ENCODE results near the gene FAM118B.
A peak's percentile ranks its signal among the peaks of the same experiment; 100 is the strongest.

The FAM118B gene

DNA sequence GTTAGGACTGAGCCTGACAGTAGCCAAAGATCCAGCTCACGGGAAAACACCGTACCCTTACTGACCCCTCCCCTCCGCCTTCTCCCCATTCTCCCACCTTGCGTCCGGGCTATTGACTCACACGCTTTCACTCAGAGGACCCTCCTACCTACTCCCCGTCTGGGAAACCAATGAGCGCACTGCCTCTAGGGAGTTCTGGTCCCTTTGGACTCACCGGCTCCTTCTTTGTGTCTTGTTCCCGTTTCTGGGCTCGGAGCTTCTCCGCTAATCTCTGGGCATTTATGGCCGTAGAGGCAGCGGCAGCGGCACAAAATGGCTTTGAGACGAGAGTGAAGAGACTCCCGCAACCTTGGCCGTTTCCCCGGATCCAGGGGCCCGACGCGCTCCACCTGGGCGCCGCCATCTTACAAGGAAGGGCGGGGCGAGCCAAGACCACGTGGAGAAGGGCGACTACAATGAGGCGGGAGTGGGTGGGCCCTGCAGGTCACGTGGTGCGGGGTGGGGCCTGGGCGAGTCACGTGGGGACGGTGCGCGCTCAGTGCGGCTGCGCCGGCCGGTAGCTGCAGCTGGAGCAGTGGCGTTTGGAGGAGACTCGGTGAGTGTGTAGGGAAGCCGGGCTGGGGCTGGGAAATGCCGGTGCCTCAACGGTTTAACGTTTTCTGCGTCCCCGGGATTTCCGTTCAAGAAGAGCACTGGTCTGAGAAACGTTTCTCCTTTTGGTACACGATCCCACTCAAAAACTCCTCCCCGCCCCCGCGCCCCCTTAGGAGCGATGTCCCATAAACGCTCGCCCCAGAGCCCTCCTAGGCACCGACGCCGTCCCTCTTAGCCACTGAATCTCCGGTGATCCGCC lies at the start of gene FAM118B, which contains the start of gene RPUSD4:
FAM118B (plus strand) TSS at position 547 of the 853 bp plus-strand sequence. CDS start 23,220 bp downstream, outside the sequence.
RPUSD4 (minus strand) TSS at position 415 of the 853 bp plus-strand sequence; CDS start at position 403, 12 bp downstream.
- Mint-ChIP-seq H3K27ac (peak within 1 kb of the TSS; percentile 99), H3K27me3 (no peaks in the 10 kb centered on the region), H3K4me1 (peaks cover 37% of the 10 kb centered on the region), H3K9me3 (no peaks in the 10 kb centered on the region), H3K4me3 (peak within 1 kb of the TSS; percentile 94 to 99)
- peak; percentile 97 to 98 for DNase-seq
- ATAC-seq: peak; percentile 97

DNA sequence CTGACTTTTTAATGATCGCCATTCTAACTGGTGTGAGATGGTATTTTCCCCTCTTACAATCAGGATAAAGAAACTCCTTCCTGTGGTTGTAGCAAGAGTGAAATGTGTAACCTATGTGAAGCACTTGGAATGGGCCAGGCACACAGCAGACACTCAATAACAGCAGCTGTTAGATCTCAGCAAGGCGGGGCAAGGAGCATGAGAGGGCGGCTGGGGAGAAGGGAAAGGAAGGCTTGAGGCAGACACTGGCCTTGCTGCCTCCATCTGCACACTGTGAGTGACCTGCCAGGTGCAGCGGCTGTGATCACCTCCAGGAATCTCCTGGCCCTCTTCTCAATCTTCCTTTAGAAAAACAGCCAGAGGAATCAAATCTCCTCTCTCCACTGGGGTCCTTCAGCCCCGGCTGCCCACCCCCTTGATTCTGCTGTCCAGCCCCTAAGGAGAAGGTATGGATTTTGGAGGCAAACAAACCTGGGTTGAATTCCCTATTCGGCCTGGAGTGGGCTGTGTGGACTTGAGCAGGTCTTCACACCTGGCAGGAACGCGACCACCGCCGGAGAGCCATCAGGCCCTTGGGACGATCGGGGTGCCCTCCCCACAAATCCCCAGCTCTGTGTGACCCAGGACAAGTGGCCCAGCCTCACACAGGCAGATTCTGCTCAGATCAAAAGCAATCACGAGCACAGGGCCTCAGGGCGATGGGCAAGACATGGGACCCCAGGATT lies 49.1 kb upstream of the FAM118B start:
- H3K27ac Mint-ChIP-seq: no peak overlapping the region
- no peak for ATAC-seq
- no peak for DNase-seq
- no peaks in the 10 kb centered on the region for H3K9me3 Mint-ChIP-seq
- no peaks in the 10 kb centered on the region for H3K27me3 Mint-ChIP-seq
- peaks cover 6% of the 10 kb centered on the region for H3K4me1 Mint-ChIP-seq
- no peak overlapping the region for H3K4me3 Mint-ChIP-seq

DNA sequence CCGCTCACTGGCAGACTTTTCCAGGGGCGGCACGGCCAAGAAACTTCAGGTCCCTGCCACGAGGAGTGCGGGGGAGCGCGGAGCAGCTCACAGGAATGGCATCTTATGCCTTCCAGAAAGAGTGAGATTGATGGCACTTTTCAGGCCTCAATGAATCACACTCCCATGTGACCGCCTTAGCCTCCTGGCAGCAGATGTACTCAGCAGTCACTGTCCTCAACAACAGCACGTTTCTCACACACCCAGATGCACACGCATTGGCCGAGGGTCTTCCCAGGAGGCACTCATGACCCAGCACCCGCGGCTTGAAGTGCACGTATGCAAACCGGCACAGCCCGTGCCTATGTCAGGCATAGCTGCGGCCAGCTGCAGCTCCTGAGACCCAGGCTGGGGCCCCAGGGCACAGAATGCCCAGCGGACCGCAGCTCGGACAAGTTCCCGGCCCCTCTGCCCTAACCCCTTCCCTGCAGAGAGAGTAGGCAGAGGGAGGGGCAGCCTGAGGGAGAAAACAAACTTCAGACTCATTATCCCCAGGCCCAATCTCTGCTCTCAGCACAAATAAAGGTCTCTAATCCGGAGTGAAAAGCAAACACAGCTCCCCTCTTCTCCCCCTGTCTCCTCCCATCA lies 48.4 kb upstream of the FAM118B start:
- ATAC-seq (no peak), DNase-seq (no peak)
- H3K4me1 Mint-ChIP-seq: peaks cover 6% of the 10 kb centered on the region
- H3K27ac Mint-ChIP-seq: no peak overlapping the region
- no peak overlapping the region for H3K4me3 Mint-ChIP-seq
- H3K9me3 Mint-ChIP-seq: no peaks in the 10 kb centered on the region
- H3K27me3 Mint-ChIP-seq: no peaks in the 10 kb centered on the region

DNA sequence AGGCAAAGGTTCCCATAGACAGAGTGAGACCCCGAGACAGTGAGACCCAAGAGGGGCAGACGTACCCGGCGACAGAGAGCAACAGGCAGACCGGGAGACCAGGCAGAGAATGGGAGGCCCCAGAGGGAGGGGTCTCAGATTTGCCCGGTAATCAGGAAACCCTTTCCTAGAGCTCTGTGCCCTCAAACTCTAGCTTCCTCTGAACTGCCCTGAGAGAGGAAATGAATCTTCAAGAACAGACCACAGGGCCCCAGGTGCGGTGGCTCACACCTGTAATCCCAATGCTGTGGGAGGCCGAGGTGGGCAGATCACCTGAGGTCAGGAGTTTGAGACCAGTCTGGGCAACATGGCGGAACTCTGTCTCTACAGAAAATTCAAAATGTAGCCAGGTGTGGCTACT lies 47.8 kb upstream of the FAM118B start:
- H3K27ac Mint-ChIP-seq: no peak overlapping the region
- H3K27me3 Mint-ChIP-seq: no peaks in the 10 kb centered on the region
- no peak for ATAC-seq
- H3K4me3 Mint-ChIP-seq: no peak overlapping the region
- peaks cover 6% of the 10 kb centered on the region for H3K4me1 Mint-ChIP-seq
- DNase-seq: no peak
- H3K9me3 Mint-ChIP-seq: no peaks in the 10 kb centered on the region

DNA sequence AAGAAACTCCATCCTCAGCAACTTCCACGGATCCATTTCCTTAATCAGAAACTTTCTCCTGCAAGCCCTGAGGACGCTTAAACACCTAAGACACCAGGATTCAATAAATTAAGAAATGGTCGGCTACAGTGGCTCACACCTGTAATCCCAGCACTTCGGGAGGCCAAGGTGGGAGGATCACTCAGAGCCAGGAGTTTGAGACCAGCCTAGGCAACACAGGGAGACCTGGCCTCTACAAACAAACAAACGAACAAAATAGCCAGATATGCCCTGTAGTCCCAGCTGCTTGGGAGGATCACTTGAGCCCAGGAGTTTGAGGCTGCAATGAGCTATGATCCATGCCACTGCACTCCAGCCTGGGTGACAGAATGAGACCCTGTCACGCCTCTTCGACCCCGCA lies 46.8 kb upstream of the FAM118B start:
- H3K9me3 Mint-ChIP-seq: no peaks in the 10 kb centered on the region
- no peak overlapping the region for H3K4me3 Mint-ChIP-seq
- H3K27me3 Mint-ChIP-seq: no peaks in the 10 kb centered on the region
- DNase-seq (no peak), ATAC-seq (no peak)
- H3K4me1 Mint-ChIP-seq: peaks cover 6% of the 10 kb centered on the region
- H3K27ac Mint-ChIP-seq: no peak overlapping the region

DNA sequence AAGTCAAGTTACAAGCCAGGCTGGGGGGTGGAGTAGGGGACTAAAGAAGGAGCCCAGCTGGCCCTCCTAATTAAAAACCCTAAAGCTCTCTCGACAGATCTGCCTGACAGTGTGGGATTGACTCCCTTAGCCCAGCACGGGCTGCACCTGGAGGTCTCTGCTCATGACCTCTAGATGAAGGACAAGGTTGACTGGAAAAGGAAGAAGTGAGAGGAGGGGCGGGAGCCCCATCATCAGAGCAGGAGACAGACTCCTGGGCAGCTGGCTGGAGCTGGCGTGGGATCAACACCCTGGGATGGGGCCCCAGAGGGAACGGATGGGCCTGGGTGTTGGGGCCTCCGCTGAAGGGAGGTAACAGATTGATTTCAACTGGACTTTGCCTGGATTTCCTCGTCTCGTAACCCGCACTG lies 46.3 kb upstream of the FAM118B start:
- Mint-ChIP-seq H3K27ac (no peak overlapping the region), H3K27me3 (no peaks in the 10 kb centered on the region), H3K4me1 (peaks cover 6% of the 10 kb centered on the region), H3K9me3 (no peaks in the 10 kb centered on the region), H3K4me3 (no peak overlapping the region)
- DNase-seq (no peak), ATAC-seq (no peak)

DNA sequence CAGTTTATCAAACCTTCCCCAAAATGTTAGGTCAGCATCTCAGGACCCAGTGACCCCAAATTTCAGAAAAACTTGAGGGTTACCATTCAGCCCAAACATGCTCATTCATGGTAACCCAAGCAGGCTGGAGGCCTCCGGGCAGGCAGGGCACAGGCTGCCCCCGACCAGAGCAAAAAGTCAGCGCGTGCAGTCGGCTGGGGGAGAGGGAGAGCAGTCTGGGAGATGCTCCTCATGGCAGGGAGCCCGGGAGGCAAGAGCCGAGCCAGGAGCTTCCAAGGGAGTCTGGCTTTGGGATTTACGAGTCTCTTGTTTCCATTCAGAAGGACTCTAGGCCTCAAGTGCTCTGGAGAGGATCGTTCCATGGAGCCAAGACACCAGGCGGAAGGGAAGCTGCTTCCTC lies 45.8 kb upstream of the FAM118B start:
- ATAC-seq (no peak), DNase-seq (no peak)
- H3K27ac Mint-ChIP-seq: no peak overlapping the region
- peaks cover 6% of the 10 kb centered on the region for H3K4me1 Mint-ChIP-seq
- H3K27me3 Mint-ChIP-seq: no peaks in the 10 kb centered on the region
- H3K9me3 Mint-ChIP-seq: no peaks in the 10 kb centered on the region
- H3K4me3 Mint-ChIP-seq: no peak overlapping the region

DNA sequence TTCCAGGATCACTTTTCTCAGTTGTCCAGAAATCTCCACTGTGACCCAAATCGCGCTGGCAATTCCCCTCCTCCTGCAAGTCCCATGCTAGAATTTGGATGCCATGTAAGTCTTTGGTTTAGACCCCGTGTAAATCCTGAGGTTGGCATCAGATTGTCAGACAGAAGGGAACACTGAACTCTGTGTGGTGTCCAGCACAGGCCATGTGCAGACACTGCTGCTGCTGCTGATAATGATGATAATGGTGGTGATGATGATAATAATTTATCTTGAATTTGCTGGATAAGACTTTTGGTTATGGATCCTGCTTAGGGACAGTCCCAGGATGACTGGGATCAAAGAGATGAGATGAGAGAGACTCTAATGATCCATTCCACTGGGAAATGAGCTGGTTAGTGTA lies 45.2 kb upstream of the FAM118B start:
- H3K4me1 Mint-ChIP-seq: peaks cover 6% of the 10 kb centered on the region
- DNase-seq (no peak), ATAC-seq (no peak)
- H3K27ac Mint-ChIP-seq: no peak overlapping the region
- H3K9me3 Mint-ChIP-seq: no peaks in the 10 kb centered on the region
- no peak overlapping the region for H3K4me3 Mint-ChIP-seq
- peaks cover under 1% of the 10 kb centered on the region for H3K27me3 Mint-ChIP-seq

DNA sequence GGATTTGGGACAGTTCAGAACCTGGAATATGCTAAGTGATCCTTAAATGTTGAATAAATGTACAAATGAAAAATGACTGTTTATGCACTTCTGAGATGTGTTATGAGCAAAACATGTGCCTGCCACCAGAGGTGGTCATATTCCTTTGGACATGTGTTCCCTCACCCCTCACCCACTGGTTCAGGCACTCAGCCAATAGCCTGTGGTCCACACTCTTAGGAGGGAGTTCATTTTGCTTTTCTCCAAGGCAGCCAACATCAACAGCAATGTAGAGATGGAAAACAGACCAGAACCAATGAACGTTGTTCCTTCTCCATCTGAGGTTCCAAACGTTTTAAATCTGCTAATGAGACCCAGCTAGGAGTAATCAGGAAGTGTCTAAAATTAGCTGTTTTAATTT lies 44.1 kb upstream of the FAM118B start:
- H3K4me1 Mint-ChIP-seq: peaks cover 6% of the 10 kb centered on the region
- no peaks in the 10 kb centered on the region for H3K9me3 Mint-ChIP-seq
- H3K27ac Mint-ChIP-seq: no peak overlapping the region
- H3K4me3 Mint-ChIP-seq: no peak overlapping the region
- H3K27me3 Mint-ChIP-seq: peaks cover 12% of the 10 kb centered on the region
- ATAC-seq: no peak
- DNase-seq: no peak

DNA sequence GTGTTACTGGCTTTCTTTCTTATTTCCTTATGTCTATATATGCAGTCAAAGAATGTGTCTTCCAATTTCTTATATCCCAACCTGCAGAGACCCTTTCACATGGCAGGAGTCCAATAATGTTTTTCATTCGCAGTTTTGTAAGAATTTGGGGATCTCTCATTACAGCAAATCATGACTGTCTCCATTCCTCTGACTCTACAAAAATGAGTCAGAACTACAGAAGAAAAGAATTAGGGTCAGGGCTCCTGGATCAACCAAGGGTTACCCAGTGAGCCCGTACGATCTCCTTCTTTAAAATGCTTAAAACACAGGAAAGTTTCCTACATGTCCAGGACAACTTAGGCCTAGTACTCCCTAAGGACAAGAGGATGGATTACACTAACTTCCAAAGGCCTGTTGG lies 42.3 kb upstream of the FAM118B start:
- no peak overlapping the region for H3K4me3 Mint-ChIP-seq
- ATAC-seq (no peak), DNase-seq (no peak)
- no peaks in the 10 kb centered on the region for H3K9me3 Mint-ChIP-seq
- H3K4me1 Mint-ChIP-seq: peaks cover 4% of the 10 kb centered on the region
- peaks cover 21% of the 10 kb centered on the region for H3K27me3 Mint-ChIP-seq
- H3K27ac Mint-ChIP-seq: no peak overlapping the region

DNA sequence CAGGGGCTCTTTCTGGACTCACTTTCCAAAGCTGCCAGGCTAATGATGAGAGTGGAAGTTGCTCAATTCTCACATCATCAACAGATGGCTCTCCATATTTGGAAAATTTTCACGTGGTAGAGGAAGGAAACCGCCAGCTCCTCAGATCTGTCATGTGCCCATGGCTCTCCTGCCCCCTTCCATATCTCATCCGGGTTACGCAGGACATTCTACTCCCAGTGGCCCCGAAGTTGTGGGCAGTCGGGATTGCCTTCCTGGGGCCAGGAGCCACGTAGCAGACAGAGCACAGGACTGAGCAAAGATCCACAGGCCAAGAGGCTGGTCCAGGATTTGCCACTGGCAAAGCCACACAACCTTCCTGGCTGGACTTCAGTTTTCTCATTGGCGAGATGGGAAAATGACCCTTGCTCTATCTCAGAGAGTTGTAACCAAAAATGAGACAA lies 39.0 kb upstream of the FAM118B start:
- Mint-ChIP-seq H3K27ac (no peak overlapping the region), H3K27me3 (peaks cover 21% of the 10 kb centered on the region), H3K4me3 (no peak overlapping the region), H3K4me1 (peaks cover 4% of the 10 kb centered on the region), H3K9me3 (no peaks in the 10 kb centered on the region)
- ATAC-seq: no peak
- DNase-seq: no peak

DNA sequence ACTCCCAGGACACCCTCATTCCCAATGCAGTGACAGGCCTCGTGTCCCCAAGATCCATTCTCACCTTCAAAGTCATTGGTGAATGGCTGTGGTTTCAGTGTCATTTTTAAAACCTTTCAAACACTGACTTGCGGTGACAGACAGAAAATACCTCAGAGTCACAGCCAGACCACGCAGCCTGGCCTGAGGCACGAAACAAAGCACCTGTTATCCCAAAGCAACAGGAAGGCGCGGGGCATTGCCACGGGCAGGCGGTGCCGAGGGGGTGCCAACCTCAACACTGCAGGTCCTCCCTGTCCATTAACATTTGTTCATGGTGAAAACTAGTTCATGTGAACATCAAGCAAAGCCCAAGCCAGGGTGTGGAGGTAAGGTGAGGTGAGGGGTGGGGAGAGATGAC lies 38.3 kb upstream of the FAM118B start:
- ATAC-seq (no peak), DNase-seq (no peak)
- no peak overlapping the region for H3K27ac Mint-ChIP-seq
- H3K9me3 Mint-ChIP-seq: no peaks in the 10 kb centered on the region
- H3K27me3 Mint-ChIP-seq: peaks cover 21% of the 10 kb centered on the region
- H3K4me3 Mint-ChIP-seq: no peak overlapping the region
- H3K4me1 Mint-ChIP-seq: peaks cover 4% of the 10 kb centered on the region

DNA sequence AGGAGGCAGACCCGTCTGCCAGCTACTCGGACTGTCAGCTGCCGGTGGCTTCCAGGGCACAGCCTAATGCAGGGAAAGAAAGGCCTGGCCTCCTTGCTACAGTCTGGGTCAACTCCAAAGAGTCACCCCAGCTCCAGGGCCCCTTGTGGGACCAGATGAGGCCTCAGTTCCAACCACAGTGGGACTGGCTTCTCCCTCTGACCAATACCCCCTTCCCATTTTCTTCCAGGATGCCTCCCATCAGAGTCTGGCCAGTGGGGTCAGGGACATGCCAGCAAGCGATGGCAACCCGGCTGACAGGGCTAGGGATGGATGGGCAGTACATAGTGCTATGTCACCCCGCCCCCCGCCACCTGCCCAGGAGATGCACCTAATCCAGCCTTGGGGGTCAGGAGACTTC lies 36.8 kb upstream of the FAM118B start:
- Mint-ChIP-seq H3K27me3 (peaks cover 21% of the 10 kb centered on the region), H3K9me3 (no peaks in the 10 kb centered on the region), H3K4me1 (peaks cover 4% of the 10 kb centered on the region), H3K27ac (no peak overlapping the region), H3K4me3 (no peak overlapping the region)
- ATAC-seq: no peak
- DNase-seq: no peak

DNA sequence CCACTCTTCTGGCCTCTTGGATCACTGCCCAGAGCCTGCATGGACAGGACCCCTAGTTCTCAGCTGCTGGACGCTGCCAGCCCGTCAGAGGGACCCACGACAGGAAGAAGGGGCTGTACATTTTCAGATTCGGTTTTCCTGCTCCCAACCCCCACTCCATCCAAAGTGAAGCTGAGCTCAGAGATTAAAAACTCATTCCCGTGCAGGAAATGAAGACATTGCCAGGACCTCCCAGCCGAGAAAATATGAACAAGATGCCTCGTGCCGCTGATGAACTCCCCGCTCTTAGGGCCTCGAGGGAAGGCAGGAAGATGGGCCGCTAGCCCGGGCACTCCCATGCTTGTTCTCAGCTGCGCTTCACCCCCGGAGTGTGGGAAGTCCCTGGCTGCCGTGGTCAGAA lies 36.2 kb upstream of the FAM118B start:
- no peak overlapping the region for H3K27ac Mint-ChIP-seq
- DNase-seq: no peak

DNA sequence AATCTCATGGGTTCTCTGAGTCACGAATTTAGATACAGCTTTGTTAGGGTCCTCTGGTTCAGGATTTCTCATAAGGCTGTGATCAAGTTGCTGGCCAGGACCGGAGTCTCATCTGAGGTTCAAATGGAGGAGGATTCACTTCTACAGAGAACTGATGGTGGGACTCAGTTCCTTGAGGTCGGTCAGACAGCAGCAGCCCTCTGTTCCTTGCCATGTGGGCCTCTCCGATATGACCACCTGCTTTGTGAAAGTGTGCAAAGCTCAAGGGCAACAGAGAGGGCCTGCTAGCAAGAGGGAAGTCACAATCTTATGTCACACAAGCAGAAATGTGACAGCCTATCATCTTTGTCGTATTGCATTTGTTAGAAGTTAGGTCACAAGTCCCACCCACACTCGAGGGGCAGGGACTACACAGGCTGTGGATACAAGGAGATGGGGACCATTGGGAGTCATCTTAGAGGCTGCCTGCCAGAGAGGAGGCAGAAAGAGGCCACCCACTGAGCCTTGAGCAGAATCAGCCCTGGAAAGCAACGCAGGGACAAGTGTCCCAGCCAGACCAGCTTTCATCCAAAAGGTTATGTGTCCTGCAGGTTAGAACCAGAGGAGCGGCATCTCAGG lies 34.6 kb upstream of the FAM118B start:
- ATAC-seq: no peak
- Mint-ChIP-seq H3K9me3 (no peaks in the 10 kb centered on the region), H3K4me3 (no peak overlapping the region), H3K27me3 (peaks cover 14% of the 10 kb centered on the region), H3K27ac (no peak overlapping the region), H3K4me1 (peaks cover 13% of the 10 kb centered on the region)
- no peak for DNase-seq

More for the DNA sequence above, 36.2 kb upstream of the FAM118B start:
- Mint-ChIP-seq H3K9me3 (no peaks in the 10 kb centered on the region), H3K27me3 (peaks cover 21% of the 10 kb centered on the region), H3K4me3 (no peak overlapping the region), H3K4me1 (peaks cover 4% of the 10 kb centered on the region)
- ATAC-seq: no peak

Measured in stimulated activated naive CD8-positive, alpha-beta T cell treated with anti-CD3 and anti-CD28 coated beads, Interleukin-15, amount 100 ng/mL, for 72 hours (primary cell).